Spleen (tissue), 11 donors: ENCODE data around the gene ARHGEF39. TPM values are rescaled to one million over a fixed set of nuclear protein-coding genes. Genes with fewer than 3 reads are reported as not detected.

Experiments used
- microRNA-seq, 3 donors: library from miRNA; unstranded; fragments of <30 nt; microRNA quantifications; one replicate each; pipeline versions ENCODE4 to v1.1.0, GENCODE V29; 2019 to 2020
- polyA plus RNA-seq, 3 donors: library from polyadenylated mRNA; stranded (reverse); fragments of 200-250 nt; gene quantifications; one replicate each; pipeline ENCODE4 v1.2.1, GENCODE V29; 2013
- small RNA-seq, 4 donors: library from RNA; depleted of rRNA; stranded (forward); fragments of <200 nt; gene quantifications; one replicate each; pipeline ENCODE3, GENCODE V24; 2016
- total RNA-seq, 7 donors: library from RNA; depleted of rRNA in 3 of 7; stranded (reverse); fragments of >200 nt in 3 of 7; fragmentation: NEBNext Ultra II Directional in 4 of 7; extraction: Animal tissue kit (Norgen Biotek cat#: 25700) in 4 of 7; gene quantifications; one replicate each; pipeline versions ENCODE4 v1.1.0 to v1.2.1, GENCODE V29; 2016 to 2021
- donor health status: healthy with polysubstance abuse.
- donor health status: DM: no; HTN: no; CAD: no; lungs with moderate emphysema.
- donor health status: DM: no; HTN: no; CAD: no.
- donor health status: Bipolar disorder and iron deficiency.
- donor health status: healthy.
- donor health status: DM: no; HTN: no; CAD: no.
- donor health status: DM: yes; HTN: yes; CAD: no.

ARHGEF39 gene
- total and polyA plus RNA-seq, 10 donors: 0.89 to 2.9 (median 1.3) TPM

Small RNA genes lying within 50 kb of the gene (microRNA-seq; reads per million reads assigned to microRNA genes)
- gene MIR6852: 0.36 to 2.8 (median 1.1) reads per million in 3 donors

Small RNA genes lying within 50 kb of the gene (small RNA-seq; reads per million reads assigned to genes)
- gene RMRP (0 reads per million in 4 donors), gene RN7SL22P (0 reads per million in 4 donors)

Other genes with a start within 250 kb of the ARHGEF39 start
- 10 to 100 TPM; 11.5 to 41.9 (median 15.0) TPM for gene RUSC2, start 175.1 kb downstream of the ARHGEF39 start, total RNA-seq
- 10 to 100 TPM in 1 of 3 donors, 1 to 10 TPM in 2; 2.5 to 12.1 (median 5.3) TPM for gene RUSC2, start 175.1 kb downstream of the ARHGEF39 start, polyA plus RNA-seq
- 10 to 100 TPM; 24.8 to 47.1 (median 31.8) TPM for gene TESK1, start 59.9 kb downstream of the ARHGEF39 start, total RNA-seq
- 10 to 100 TPM; 15.6 to 34.7 (median 22.7) TPM for gene TESK1, start 59.9 kb downstream of the ARHGEF39 start, polyA plus RNA-seq
- 100 to 1,000 TPM in 5 of 7 donors, 10 to 100 TPM in 2; 74.4 to 160 (median 127) TPM for gene CD72, start 46.8 kb downstream of the ARHGEF39 start, total RNA-seq
- 100 to 1,000 TPM in 2 of 3 donors, 10 to 100 TPM in 1; 97.4 to 159 (median 115) TPM for gene CD72, start 46.8 kb downstream of the ARHGEF39 start, polyA plus RNA-seq
- 10 to 100 TPM; 24.2 to 44.9 (median 27.5) TPM for gene SIT1, start 14.3 kb downstream of the ARHGEF39 start, total RNA-seq
- gene SIT1, start 14.3 kb downstream of the ARHGEF39 start, polyA plus RNA-seq: 10 to 100 TPM; 71.7 to 82.7 (median 82.7) TPM
- over 10,000 TPM in 5 of 7 donors, 1,000 to 10,000 TPM in 2; 5,541 to 28,996 (median 23,209) TPM for gene RMRP, start 7.2 kb downstream of the ARHGEF39 start, total RNA-seq
- gene RMRP, start 7.2 kb downstream of the ARHGEF39 start, polyA plus RNA-seq: 100 to 1,000 TPM in 1 of 3 donors, 10 to 100 TPM in 1, not detected in 1; 42.1 to 285 TPM
- 10 to 100 TPM; 14.4 to 24.2 (median 20.8) TPM for gene CCDC107, start 6.9 kb downstream of the ARHGEF39 start, total RNA-seq
- 10 to 100 TPM; 35.3 to 46.9 (median 37.0) TPM for gene CCDC107, start 6.9 kb downstream of the ARHGEF39 start, polyA plus RNA-seq
- not detected for gene CA9, start 8.7 kb upstream of the ARHGEF39 start, total RNA-seq
- under 1 TPM in 2 of 3 donors, not detected in 1; 0.26 to 0.30 TPM for gene CA9, start 8.7 kb upstream of the ARHGEF39 start, polyA plus RNA-seq
- gene TPM2, start 24.7 kb upstream of the ARHGEF39 start, total RNA-seq: 100 to 1,000 TPM in 2 of 7 donors, 10 to 100 TPM in 5; 43.1 to 231 (median 79.2) TPM
- gene TPM2, start 24.7 kb upstream of the ARHGEF39 start, polyA plus RNA-seq: 100 to 1,000 TPM; 148 to 237 (median 190) TPM
- gene TLN1, start 67.0 kb upstream of the ARHGEF39 start, total RNA-seq: 100 to 1,000 TPM; 356 to 881 (median 592) TPM
- gene TLN1, start 67.0 kb upstream of the ARHGEF39 start, polyA plus RNA-seq: 100 to 1,000 TPM in 1 of 3 donors, 10 to 100 TPM in 2; 79.9 to 122 (median 95.5) TPM
- gene CREB3, start 67.5 kb upstream of the ARHGEF39 start, total RNA-seq: 10 to 100 TPM; 21.8 to 35.9 (median 26.0) TPM
- gene CREB3, start 67.5 kb upstream of the ARHGEF39 start, polyA plus RNA-seq: 10 to 100 TPM; 14.7 to 26.7 (median 20.9) TPM
- gene GBA2, start 84.0 kb upstream of the ARHGEF39 start, total RNA-seq: 100 to 1,000 TPM in 1 of 7 donors, 10 to 100 TPM in 6; 70.5 to 111 (median 74.3) TPM
- 10 to 100 TPM; 22.8 to 40.9 (median 37.9) TPM for gene GBA2, start 84.0 kb upstream of the ARHGEF39 start, polyA plus RNA-seq
- 10 to 100 TPM; 19.7 to 29.2 (median 22.0) TPM for gene RGP1, start 84.1 kb upstream of the ARHGEF39 start, total RNA-seq
- 1 to 10 TPM; 2.2 to 9.5 (median 2.5) TPM for gene RGP1, start 84.1 kb upstream of the ARHGEF39 start, polyA plus RNA-seq
- gene MSMP, start 89.1 kb upstream of the ARHGEF39 start, total RNA-seq: not detected
- gene MSMP, start 89.1 kb upstream of the ARHGEF39 start, polyA plus RNA-seq: 1 to 10 TPM in 1 of 3 donors, under 1 TPM in 2; 0.58 to 1.6 (median 0.63) TPM
- gene NPR2, start 126.4 kb upstream of the ARHGEF39 start, total RNA-seq: 10 to 100 TPM in 2 of 7 donors, 1 to 10 TPM in 5; 6.7 to 17.1 (median 9.2) TPM
- 1 to 10 TPM; 5.8 to 7.8 (median 7.3) TPM for gene NPR2, start 126.4 kb upstream of the ARHGEF39 start, polyA plus RNA-seq
- gene SPAG8, start 147.1 kb upstream of the ARHGEF39 start, total RNA-seq: 1 to 10 TPM; 1.1 to 4.5 (median 2.3) TPM
- 1 to 10 TPM; 1.7 to 2.5 (median 1.7) TPM for gene SPAG8, start 147.1 kb upstream of the ARHGEF39 start, polyA plus RNA-seq
- 10 to 100 TPM; 20.1 to 32.4 (median 23.0) TPM for gene HINT2, start 149.8 kb upstream of the ARHGEF39 start, total RNA-seq
- gene HINT2, start 149.8 kb upstream of the ARHGEF39 start, polyA plus RNA-seq: 10 to 100 TPM; 60.0 to 73.6 (median 69.6) TPM
- gene FAM221B, start 163.5 kb upstream of the ARHGEF39 start, total RNA-seq: not detected
- not detected for gene FAM221B, start 163.5 kb upstream of the ARHGEF39 start, polyA plus RNA-seq
- 1 to 10 TPM; 2.9 to 9.8 (median 5.9) TPM for gene TMEM8B, start 164.0 kb upstream of the ARHGEF39 start, total RNA-seq
- gene TMEM8B, start 164.0 kb upstream of the ARHGEF39 start, polyA plus RNA-seq: 1 to 10 TPM; 3.2 to 8.8 (median 7.2) TPM
- gene OR13J1, start 205.2 kb upstream of the ARHGEF39 start, total RNA-seq: not detected
- gene OR13J1, start 205.2 kb upstream of the ARHGEF39 start, polyA plus RNA-seq: not detected
- gene HRCT1, start 241.0 kb upstream of the ARHGEF39 start, total RNA-seq: 1 to 10 TPM in 2 of 7 donors, under 1 TPM in 1, not detected in 4; 0.65 to 2.5 (median 1.6) TPM
- 1 to 10 TPM in 1 of 3 donors, under 1 TPM in 2; 0.52 to 1.1 (median 0.70) TPM for gene HRCT1, start 241.0 kb upstream of the ARHGEF39 start, polyA plus RNA-seq
- gene SPAAR, start 244.3 kb upstream of the ARHGEF39 start, total RNA-seq: 1 to 10 TPM in 5 of 7 donors, under 1 TPM in 2; 0.68 to 3.8 (median 1.6) TPM
- 1 to 10 TPM in 1 of 3 donors, under 1 TPM in 2; 0.46 to 1.9 (median 0.63) TPM for gene SPAAR, start 244.3 kb upstream of the ARHGEF39 start, polyA plus RNA-seq